K562 (cell line): ENCODE results near the gene ZNF668. TPM values are rescaled to one million over a fixed set of nuclear protein-coding genes. Genes with fewer than 3 reads are reported as not detected.

Source experiments
- ARID1B ChIP-seq: fragments of 450-650 bp; IDR thresholded peaks from 2 replicates; pipeline ENCODE4 v1.6.1; 2016; ENCODE audit warnings: antibody characterized with exemption, mild to moderate bottlenecking, inconsistent platforms
- ATF7 ChIP-seq: fragments of 450-650 bp; IDR thresholded peaks from 2 replicates; pipeline ENCODE4 v1.7.1; 2014; ENCODE audit warnings: mild to moderate bottlenecking, moderate library complexity
- BRD4 ChIP-seq: fragments of 200-600 bp; sonication (generic); IDR thresholded peaks from 2 replicates; pipeline ENCODE4 v1.6.1; 2017; ENCODE audit warnings: inconsistent platforms
- CTBP1 ChIP-seq: fragments of 450-650 bp; IDR thresholded peaks from 2 replicates; pipeline ENCODE4 v1.6.1; 2016; ENCODE audit warnings: borderline replicate concordance
- DLX4 ChIP-seq: fragments of 250-450 bp; sonication (Bioruptor Pico); IDR thresholded peaks from 2 replicates; pipeline ENCODE4 v1.6.1; 2021; ENCODE audit warnings: mild to moderate bottlenecking
- DNMT1 ChIP-seq: fragments of 450-650 bp; IDR thresholded peaks from 2 replicates; pipeline ENCODE4 v1.6.1; 2016; ENCODE audit warnings: antibody characterized with exemption, mild to moderate bottlenecking
- ELF4 ChIP-seq: fragments of 450-650 bp; formaldehyde crosslinking; IDR thresholded peaks from 2 replicates; pipeline ENCODE4 v1.4.0; 2022; ENCODE audit warnings: missing genetic modification characterization
- ETS2 ChIP-seq: IDR thresholded peaks from 2 replicates; pipeline ENCODE4 v1.6.1; 2016; ENCODE audit warnings: borderline replicate concordance, missing genetic modification characterization, mild to moderate bottlenecking, moderate library complexity, missing compliant biosample characterization; ENCODE audit not compliant: poor library complexity, severe bottlenecking
- ETV6 ChIP-seq, 3 experiments: fragments of 150-350 bp in 1 of 3; sonication (generic) in 1 of 3; formaldehyde crosslinking in 1 of 3; IDR thresholded peaks; 2 replicates each; pipeline versions ENCODE4 v1.6.1 to v1.8.0; 2014 to 2022; ENCODE audit warnings: borderline replicate concordance in 2 of 3, low read depth in 2 of 3, antibody characterized with exemption in 1 of 3, low read length in 1 of 3, mild to moderate bottlenecking in 1 of 3, missing genetic modification reagents in 1 of 3
- GMEB1 ChIP-seq: fragments of 250-450 bp; sonication (Bioruptor Pico); IDR thresholded peaks from 2 replicates; pipeline ENCODE4 v1.4.0; 2020; ENCODE audit warnings: mild to moderate bottlenecking
- HDAC2 ChIP-seq: fragments of 450-650 bp; IDR thresholded peaks from 2 replicates; pipeline ENCODE4 v1.6.1; 2016; ENCODE audit warnings: mild to moderate bottlenecking
- NFXL1 ChIP-seq: fragments of 450-650 bp; formaldehyde crosslinking; IDR thresholded peaks from 2 replicates; pipeline ENCODE4 v1.4.0; 2021; ENCODE audit warnings: mild to moderate bottlenecking
- NFYB ChIP-seq: IDR thresholded peaks from 2 replicates; pipeline ENCODE4 v1.6.1; 2011; ENCODE audit warnings: mild to moderate bottlenecking, moderate library complexity; ENCODE audit not compliant: insufficient read length; ENCODE audit errors: extremely low read depth
- POU5F1 ChIP-seq: fragments of 150-350 bp; IDR thresholded peaks from 2 replicates; pipeline ENCODE4 v1.6.1; 2014; ENCODE audit warnings: borderline replicate concordance, low read length, low read depth, mild to moderate bottlenecking; ENCODE audit not compliant: partially characterized antibody
- RFX7 ChIP-seq: fragments of 250-450 bp; sonication (Bioruptor Pico); IDR thresholded peaks from 2 replicates; pipeline ENCODE4 v1.5.1; 2021; ENCODE audit warnings: mild to moderate bottlenecking
- TCF7 ChIP-seq: sonication (generic); IDR thresholded peaks from 2 replicates; pipeline ENCODE4 v1.6.1; 2016; ENCODE audit warnings: antibody characterized with exemption, borderline replicate concordance
- TCFL5 ChIP-seq: fragments of 250-450 bp; sonication (Bioruptor Pico); conservative IDR thresholded peaks from 2 replicates; pipeline ENCODE4 v1.6.1; 2021; ENCODE audit warnings: mild to moderate bottlenecking, moderate library complexity, matching md5 sums
- TEAD1 ChIP-seq, 2 experiments: fragments of 450-650 bp in 1 of 2; sonication (generic) in 1 of 2; formaldehyde crosslinking; IDR thresholded peaks; 2 replicates each; pipeline versions ENCODE4 v1.4.0 to v1.8.0; 2020 to 2022; ENCODE audit warnings: mild to moderate bottlenecking in 2 of 2, missing genetic modification reagents in 1 of 2
- TEAD2 ChIP-seq: fragments of 450-650 bp; IDR thresholded peaks from 2 replicates; pipeline ENCODE4 v1.6.1; 2016; ENCODE audit warnings: missing genetic modification characterization, control low read depth, missing compliant biosample characterization
- YY1 ChIP-seq, 3 experiments: IDR thresholded peaks; 2 replicates each; pipeline ENCODE4 v1.6.1; 2011; ENCODE audit warnings: low read length in 2 of 3, mild to moderate bottlenecking in 2 of 3, moderate library complexity in 2 of 3, borderline replicate concordance in 1 of 3, control low read depth in 1 of 3, low read depth in 1 of 3; ENCODE audit not compliant: insufficient read depth in 3 of 3, insufficient replicate concordance in 2 of 3, control insufficient read depth in 1 of 3, insufficient read length in 1 of 3; ENCODE audit errors: extremely low read depth in 1 of 3
- ZEB2 ChIP-seq: fragments of 450-650 bp; IDR thresholded peaks from 2 replicates; pipeline ENCODE4 v1.6.1; 2016
- ZNF239 ChIP-seq: fragments of 250-450 bp; sonication (Bioruptor Pico); IDR thresholded peaks from 2 replicates; pipeline ENCODE4 v1.4.0; 2020; ENCODE audit warnings: mild to moderate bottlenecking
- ZNF253 ChIP-seq: fragments of 250-450 bp; sonication (Bioruptor Pico); conservative IDR thresholded peaks from 2 replicates; pipeline ENCODE4 v1.6.1; 2021; ENCODE audit warnings: mild to moderate bottlenecking
- ZNF77 ChIP-seq: fragments of 250-450 bp; sonication (Bioruptor Pico); IDR thresholded peaks from 2 replicates; pipeline ENCODE4 v1.5.0; 2020
- ZNF830 ChIP-seq: fragments of 250-450 bp; sonication (Bioruptor Pico); IDR thresholded peaks from 2 replicates; pipeline ENCODE4 v1.5.0; 2021; ENCODE audit warnings: mild to moderate bottlenecking
- polyA plus RNA-seq, 8 experiments: library from polyadenylated mRNA; depleted of rRNA in 4 of 8; stranded (reverse) in 5 of 8; unstranded in 3 of 8; fragments of >200 nt; fragmentation: Nextera tagmentation in 2 of 8; fragmentation: Illumina TruSeq in 1 of 8; extraction: Ambion mirVana in 2 of 8; extraction: Trizol in 1 of 8; gene quantifications; 2 replicates each; pipeline versions ENCODE4 v1.2.1 to v1.2.3, GENCODE V29; 2011 to 2014; ENCODE audit warnings: inconsistent platforms in 1 of 8, missing spikeins in 1 of 8
- total RNA-seq, 7 experiments: library from RNA; depleted of rRNA in 6 of 7; stranded (reverse); fragments of >200 nt in 6 of 7; fragmentation: Illumina TruSeq in 2 of 7; extraction: Trizol in 2 of 7; gene quantifications; 2 replicates each; pipeline versions ENCODE4 v1.2.1 to v1.2.3, GENCODE V29; 2011 to 2021; ENCODE audit warnings: low replicate concordance in 1 of 7
- TF ChIP-seq, protein P1 (sequence below): fragments of 250-450 bp; sonication (Bioruptor Pico); IDR thresholded peaks from 2 replicates; pipeline ENCODE4 v1.8.0; 2022; ENCODE audit warnings: inconsistent platforms

The ZNF668 gene
- total and polyA plus RNA-seq, 9 of the 15 experiments (the other 6 are each of a cell fraction or from before 2014, with no cell fraction given), result 0.04 to 15.3 (median 3.8) TPM; not detected in 1

GRCh38 chr16:31094424-31095120, 20.5 kb upstream of the ZNF668 start, which contains the start of gene VKORC1 (continued):
- TF ChIP-seq YY1 (IDR thresholded peaks at IDR 0.05; ENCODE audit: borderline replicate concordance in 1 of 3, control insufficient read depth in 1 of 3, extremely low read depth in 1 of 3, insufficient read depth in 3 of 3, insufficient read length in 1 of 3, insufficient replicate concordance in 2 of 3, low read depth in 1 of 3, low read length in 2 of 3) (peak; percentile 14 to 73 (median 68)), TEAD1 (CRISPR knock-in tag; IDR thresholded peaks at IDR 0.05) (peak in 1 of 2 experiments; percentile 85; a peak in 2 of 4 replicates), DLX4 (CRISPR knock-in tag) (no peak), POU5F1 (peak; percentile 43), GMEB1 (CRISPR knock-in tag) (peak; percentile 82), ZNF239 (no peak), ARID1B (no peak), TCFL5 (CRISPR knock-in tag) (no peak), ETS2 (tag) (no peak), NFXL1 (CRISPR knock-in tag) (no peak), ATF7 (peak; percentile 83), TEAD2 (no peak), RFX7 (CRISPR knock-in tag) (no peak), ETV6 (IDR thresholded peaks at IDR 0.05; ENCODE audit: borderline replicate concordance in 1 of 2, low read depth in 2 of 2, low read length in 1 of 2) (no peak), ETV6 (CRISPR knock-in tag; IDR thresholded peaks at IDR 0.05; ENCODE audit: borderline replicate concordance) (no peak), ELF4 (CRISPR knock-in tag) (no peak), CTBP1 (peak; percentile 93), HDAC2 (peak; percentile 46; the same call in 1 of the 2 replicates), ZNF830 (CRISPR knock-in tag) (no peak), DNMT1 (no peak), ZEB2 (peak; percentile 83), BRD4 (no peak), ZNF253 (CRISPR knock-in tag) (no peak), NFYB (peak; percentile 34), ZNF77 (CRISPR knock-in tag) (no peak), TCF7 (no peak; the same call in 1 of the 2 replicates)
- TF ChIP-seq, protein P1, sequence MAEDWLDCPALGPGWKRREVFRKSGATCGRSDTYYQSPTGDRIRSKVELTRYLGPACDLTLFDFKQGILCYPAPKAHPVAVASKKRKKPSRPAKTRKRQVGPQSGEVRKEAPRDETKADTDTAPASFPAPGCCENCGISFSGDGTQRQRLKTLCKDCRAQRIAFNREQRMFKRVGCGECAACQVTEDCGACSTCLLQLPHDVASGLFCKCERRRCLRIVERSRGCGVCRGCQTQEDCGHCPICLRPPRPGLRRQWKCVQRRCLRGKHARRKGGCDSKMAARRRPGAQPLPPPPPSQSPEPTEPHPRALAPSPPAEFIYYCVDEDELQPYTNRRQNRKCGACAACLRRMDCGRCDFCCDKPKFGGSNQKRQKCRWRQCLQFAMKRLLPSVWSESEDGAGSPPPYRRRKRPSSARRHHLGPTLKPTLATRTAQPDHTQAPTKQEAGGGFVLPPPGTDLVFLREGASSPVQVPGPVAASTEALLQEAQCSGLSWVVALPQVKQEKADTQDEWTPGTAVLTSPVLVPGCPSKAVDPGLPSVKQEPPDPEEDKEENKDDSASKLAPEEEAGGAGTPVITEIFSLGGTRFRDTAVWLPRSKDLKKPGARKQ, result no peak
